22Rv1 (cell line): Measurements from ENCODE around the gene PCGF6.
"Not testable (repeated sequence)": the region's sequence is repeated elsewhere in the genome, so short reads cannot be mapped to it uniquely, and the experiment has no call there.

ENCODE experiments used
- H3K27ac ChIP-seq: fragments of 450-650 bp; 2 replicates; pipeline ENCODE4 v1.5.1; 2017
- ZFX ChIP-seq: fragments of 450-650 bp; IDR thresholded peaks from 2 replicates; pipeline ENCODE4 v1.6.1; 2017; ENCODE audit warnings: antibody characterized with exemption, borderline replicate concordance
- TF ChIP-seq, protein P1 (sequence below): fragments of 450-650 bp; IDR thresholded peaks from 2 replicates; pipeline ENCODE4 v1.5.1; 2017; ENCODE audit warnings: mild to moderate bottlenecking

PCGF6 gene

DNA sequence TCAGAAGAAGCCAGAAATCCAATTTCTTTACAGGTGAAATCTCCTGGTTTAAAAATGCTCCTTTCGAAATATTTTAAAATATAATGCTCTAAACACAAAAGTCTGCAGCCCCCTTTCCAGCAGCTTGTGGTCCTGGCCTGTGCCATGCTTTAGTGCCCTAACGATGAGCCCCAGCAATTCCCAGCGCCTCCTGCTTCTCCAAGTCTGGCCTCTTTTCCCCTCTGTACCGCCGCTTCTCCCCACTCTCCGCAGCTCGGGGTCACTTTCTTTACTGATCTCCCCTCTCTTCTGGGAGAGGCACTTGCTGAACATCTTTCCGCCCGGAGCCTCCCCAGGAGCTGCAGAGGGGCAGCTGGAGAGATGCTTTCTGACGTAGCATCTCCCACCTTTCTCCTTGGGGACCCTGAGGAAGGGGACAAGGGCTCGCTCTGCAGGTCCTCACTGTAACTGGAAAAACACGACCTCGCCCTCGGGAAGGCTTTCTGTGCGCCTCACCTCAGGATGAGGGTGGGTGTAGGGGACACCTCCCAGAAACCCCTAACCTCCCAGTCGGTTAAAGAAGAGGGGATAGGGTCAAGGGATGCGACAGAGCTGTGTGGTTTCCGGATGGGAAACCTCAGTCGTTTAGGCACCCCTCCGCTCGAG is 74.6 kb downstream of the PCGF6 start:
- no peak overlapping the region for H3K27ac ChIP-seq
- TF ChIP-seq, protein P1, sequence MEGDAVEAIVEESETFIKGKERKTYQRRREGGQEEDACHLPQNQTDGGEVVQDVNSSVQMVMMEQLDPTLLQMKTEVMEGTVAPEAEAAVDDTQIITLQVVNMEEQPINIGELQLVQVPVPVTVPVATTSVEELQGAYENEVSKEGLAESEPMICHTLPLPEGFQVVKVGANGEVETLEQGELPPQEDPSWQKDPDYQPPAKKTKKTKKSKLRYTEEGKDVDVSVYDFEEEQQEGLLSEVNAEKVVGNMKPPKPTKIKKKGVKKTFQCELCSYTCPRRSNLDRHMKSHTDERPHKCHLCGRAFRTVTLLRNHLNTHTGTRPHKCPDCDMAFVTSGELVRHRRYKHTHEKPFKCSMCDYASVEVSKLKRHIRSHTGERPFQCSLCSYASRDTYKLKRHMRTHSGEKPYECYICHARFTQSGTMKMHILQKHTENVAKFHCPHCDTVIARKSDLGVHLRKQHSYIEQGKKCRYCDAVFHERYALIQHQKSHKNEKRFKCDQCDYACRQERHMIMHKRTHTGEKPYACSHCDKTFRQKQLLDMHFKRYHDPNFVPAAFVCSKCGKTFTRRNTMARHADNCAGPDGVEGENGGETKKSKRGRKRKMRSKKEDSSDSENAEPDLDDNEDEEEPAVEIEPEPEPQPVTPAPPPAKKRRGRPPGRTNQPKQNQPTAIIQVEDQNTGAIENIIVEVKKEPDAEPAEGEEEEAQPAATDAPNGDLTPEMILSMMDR, result no peak
- no peak for TF ChIP-seq ZFX

- TF ChIP-seq, protein P1, result no peak
- TF ChIP-seq ZFX, result no peak
- no peak overlapping the region for H3K27ac ChIP-seq
Observed at GRCh38 chr10:103273041-103273441, 77.9 kb downstream of the PCGF6 start.

GRCh38 chr10:103265717-103266329 is 85.1 kb downstream of the PCGF6 start:
- no peak overlapping the region for H3K27ac ChIP-seq
- TF ChIP-seq, protein P1, result no peak
- no peak for TF ChIP-seq ZFX

- TF ChIP-seq, protein P1, result no peak
- no peak for TF ChIP-seq ZFX
- no peak overlapping the region for H3K27ac ChIP-seq
Observed at GRCh38 chr10:103262229-103262628, 88.7 kb downstream of the PCGF6 start.

GRCh38 chr10:103259989-103260388 is 91.0 kb downstream of the PCGF6 start:
- TF ChIP-seq, protein P1, result no peak
- TF ChIP-seq ZFX, result no peak
- no peak overlapping the region for H3K27ac ChIP-seq

DNA sequence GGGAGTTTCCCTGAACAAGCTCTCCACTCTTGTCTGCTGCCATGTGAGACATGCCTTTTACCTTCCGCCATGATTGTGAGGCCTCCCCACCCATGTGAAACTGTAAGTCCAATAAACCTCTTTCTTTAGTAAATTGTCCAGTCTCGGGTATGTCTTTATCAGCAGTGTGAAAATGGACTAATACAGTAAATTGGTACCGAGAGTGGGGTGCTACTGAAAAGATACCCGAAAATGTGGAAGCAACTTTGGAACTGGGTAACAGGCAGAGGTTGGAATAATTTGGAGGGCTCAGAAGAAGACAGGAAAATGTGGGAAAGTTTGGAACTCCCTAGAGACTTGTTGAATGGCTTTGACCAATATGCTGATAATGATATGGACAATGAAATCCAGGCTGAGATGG is 92.0 kb downstream of the PCGF6 start:
- not testable (repeated sequence) for H3K27ac ChIP-seq

DNA sequence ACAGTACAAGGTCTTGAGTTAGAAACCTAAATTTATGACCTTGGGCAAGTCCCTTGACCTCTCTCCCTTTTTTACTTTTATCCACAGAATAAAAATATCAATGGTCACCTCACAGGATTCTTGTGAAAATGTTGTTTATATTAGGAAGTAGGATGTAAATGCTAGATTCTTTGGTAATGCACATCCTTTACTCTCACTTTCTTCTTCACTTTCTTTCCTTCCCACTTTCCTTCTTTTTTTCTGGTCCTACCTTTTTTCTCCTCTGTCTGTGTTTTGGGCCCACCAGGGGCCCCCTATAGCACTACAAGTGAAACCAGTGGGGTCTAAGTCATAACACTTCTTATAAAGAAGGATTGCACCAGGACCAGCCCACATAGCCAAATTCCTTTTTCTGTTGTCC is 93.1 kb downstream of the PCGF6 start:
- no peak overlapping the region for H3K27ac ChIP-seq
- TF ChIP-seq, protein P1, result no peak
- no peak for TF ChIP-seq ZFX

GRCh38 chr10:103256613-103257012 is 94.3 kb downstream of the PCGF6 start:
- no peak overlapping the region for H3K27ac ChIP-seq
- TF ChIP-seq ZFX, result no peak
- TF ChIP-seq, protein P1, result no peak
